Peyer's patch (tissue), 4 donors: Measurements from ENCODE around the gene YJU2. TPM values are rescaled to one million over a fixed set of nuclear protein-coding genes. Genes with fewer than 3 reads are reported as not detected.

Experiments
- DNase-seq, 3 donors: peaks; one replicate each; pipeline ENCODE4 v3.0.0-alpha.2; 2017 to 2019
- H3K27ac ChIP-seq, 4 donors: fragments of 200-600 bp; sonication (generic); one replicate each; pipeline ENCODE4 v1.5.1; 2016 to 2019
- H3K27me3 ChIP-seq, 2 donors: fragments of 200-600 bp; sonication (generic); one replicate each; pipeline ENCODE4 v1.5.1; 2019
- H3K36me3 ChIP-seq, 3 donors: fragments of 200-600 bp; sonication (generic); one replicate each; pipeline ENCODE4 v1.5.1; 2016 to 2019
- H3K4me1 ChIP-seq, 4 donors: fragments of 200-600 bp; sonication (generic); one replicate each; pipeline ENCODE4 v1.5.1; 2016 to 2019
- H3K4me3 ChIP-seq, 4 donors: fragments of 200-600 bp; sonication (generic); 1 replicate in 3 of 4; 2 replicates in 1 of 4; pipeline ENCODE4 v1.5.1; 2016 to 2019; ENCODE audit warnings: mild to moderate bottlenecking in 1 of 4
- H3K9me3 ChIP-seq, 4 donors: fragments of 200-600 bp; sonication (generic); one replicate each; pipeline ENCODE4 v1.5.1; 2016 to 2019; ENCODE audit warnings: mild to moderate bottlenecking in 1 of 4
- CTCF ChIP-seq, 6 experiments: fragments of 450-650 bp in 4 of 6; fragments of 200-600 bp in 2 of 6; sonication (generic) in 1 of 6; IDR thresholded peaks; one replicate each; pipeline ENCODE4 v1.5.1; 2017 to 2019; ENCODE audit warnings: antibody characterized with exemption in 6 of 6, mild to moderate bottlenecking in 3 of 6, moderate library complexity in 1 of 6
- POLR2A ChIP-seq, 2 donors: fragments of 450-650 bp; IDR thresholded peaks; one replicate each; pipeline ENCODE4 v1.5.1; 2017; ENCODE audit warnings: antibody characterized with exemption in 2 of 2, mild to moderate bottlenecking in 2 of 2, moderate library complexity in 2 of 2
- total RNA-seq, 4 donors: library from RNA; depleted of rRNA; stranded (reverse); fragments of >200 nt; gene quantifications; one replicate each; pipeline ENCODE4 v1.1.0, GENCODE V29; 2016

YJU2 gene
- total RNA-seq, 4 donors from 2014 or later, result 8.9 to 33.8 (median 24.1) TPM

DNA sequence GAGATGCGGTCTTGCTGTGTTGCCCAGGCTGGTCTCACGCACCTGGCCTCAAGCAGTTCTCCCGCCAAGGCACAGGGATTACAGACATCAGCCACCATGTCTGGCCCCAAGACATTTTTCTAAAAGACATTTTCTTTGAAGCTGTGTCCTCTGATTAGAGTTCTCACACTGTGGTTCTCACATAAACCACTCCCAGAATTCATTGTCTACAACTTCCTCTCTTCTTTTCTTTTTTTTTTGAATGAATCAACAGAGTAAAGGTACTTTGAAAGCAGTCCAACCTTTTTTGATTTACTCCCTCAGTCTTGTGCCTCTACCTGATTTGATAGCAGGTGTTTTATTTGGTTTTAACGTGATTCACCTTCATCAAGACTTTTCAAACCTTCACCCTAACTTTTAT lies 17.9 kb downstream of the YJU2 start:
- DNase-seq, result no peak
- H3K4me1 ChIP-seq, result peaks cover 0 to 9% (median 3%) of the 10 kb centered on the region in 4 donors
- H3K36me3 ChIP-seq, result peaks cover 0 to 78% (median 0%) of the 10 kb centered on the region in 3 donors
- no peak overlapping the region for H3K4me3 ChIP-seq
- no peaks in the 10 kb centered on the region for H3K27me3 ChIP-seq
- no peak for TF ChIP-seq CTCF (IDR thresholded peaks at IDR 0.05)
- no peak for TF ChIP-seq POLR2A (IDR thresholded peaks at IDR 0.05)
- H3K27ac ChIP-seq, result no peak overlapping the region
- no peaks in the 10 kb centered on the region for H3K9me3 ChIP-seq

GRCh38 chr19:4266253-4267000 lies 19.5 kb downstream of the YJU2 start:
- no peak overlapping the region for H3K27ac ChIP-seq
- H3K36me3 ChIP-seq, result peaks cover 0 to 69% (median 0%) of the 10 kb centered on the region in 3 donors

GRCh38 chr19:4267101-4267900 lies 20.4 kb downstream of the YJU2 start:
- TF ChIP-seq CTCF (IDR thresholded peaks at IDR 0.05), result peak; percentile 68 to 88 (median 82)
- no peak for TF ChIP-seq POLR2A (IDR thresholded peaks at IDR 0.05)
- Histone ChIP-seq H3K27ac (peak overlapping the region in 2 of 4 donors; percentile 63 to 90), H3K36me3 (peaks cover 0 to 69% (median 0%) of the 10 kb centered on the region in 3 donors), H3K4me1 (peaks cover 0 to 9% (median 3%) of the 10 kb centered on the region in 4 donors), H3K27me3 (no peaks in the 10 kb centered on the region), H3K9me3 (no peaks in the 10 kb centered on the region), H3K4me3 (no peak overlapping the region)
- DNase-seq, result peak; percentile 58 to 79 (median 75)

More at GRCh38 chr19:4266253-4267000, 19.5 kb downstream of the YJU2 start:
- Histone ChIP-seq H3K4me3 (no peak overlapping the region), H3K9me3 (no peaks in the 10 kb centered on the region), H3K27me3 (no peaks in the 10 kb centered on the region), H3K4me1 (peaks cover 0 to 9% (median 3%) of the 10 kb centered on the region in 4 donors)
- TF ChIP-seq POLR2A (IDR thresholded peaks at IDR 0.05) (no peak), CTCF (IDR thresholded peaks at IDR 0.05) (no peak)
- no peak for DNase-seq

DNA sequence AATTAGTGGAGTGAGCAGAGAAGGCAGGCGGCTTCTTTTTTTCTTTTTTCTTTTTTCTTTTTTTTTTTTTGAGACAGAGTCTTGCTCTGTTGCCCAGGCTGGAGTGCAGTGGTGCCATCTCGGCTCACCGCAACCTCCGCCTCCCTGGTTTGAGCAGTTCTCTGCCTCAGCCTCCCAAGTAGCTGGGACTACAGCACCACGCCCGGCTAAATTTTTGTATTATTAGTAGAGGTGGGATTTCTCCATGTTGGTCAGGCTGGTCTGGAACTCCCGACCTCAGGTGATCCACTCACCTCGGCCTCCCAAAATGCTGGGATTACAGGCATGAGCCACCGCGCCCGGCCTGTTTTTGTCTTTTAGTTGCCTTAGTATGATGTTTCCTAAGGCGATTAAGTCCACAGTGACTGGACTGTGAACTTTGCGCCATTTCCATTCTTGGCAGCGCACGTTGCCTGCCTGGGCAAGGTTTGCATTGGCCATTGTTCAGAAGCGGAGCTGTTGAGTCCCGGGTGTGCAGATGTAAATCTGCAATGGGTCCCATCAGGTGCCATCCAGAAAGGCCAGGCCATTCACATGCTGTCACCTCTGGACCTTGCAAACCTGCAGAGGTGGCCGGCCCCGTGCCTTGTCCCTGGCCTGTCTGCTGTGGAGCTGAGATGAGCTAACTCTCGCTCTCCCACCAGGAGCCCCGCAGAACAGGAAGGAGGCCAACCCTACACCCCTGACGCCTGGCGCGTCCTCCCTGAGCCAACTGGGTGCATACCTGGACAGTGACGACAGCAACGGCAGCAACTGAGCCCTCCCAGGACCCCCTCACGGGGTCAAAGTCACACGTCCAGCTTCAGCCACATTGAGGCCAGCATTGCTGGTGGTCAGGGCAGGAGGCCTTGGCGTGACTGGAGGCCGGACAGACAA lies 21.3 kb downstream of the YJU2 start:
- no peak for TF ChIP-seq CTCF (IDR thresholded peaks at IDR 0.05)
- peak in 1 of 2 donors; percentile 53 for TF ChIP-seq POLR2A (IDR thresholded peaks at IDR 0.05)
- DNase-seq, result peak in 2 of 3 donors; percentile 82 to 83
- Histone ChIP-seq H3K36me3 (peaks cover 0 to 62% (median 0%) of the 10 kb centered on the region in 3 donors), H3K9me3 (no peaks in the 10 kb centered on the region), H3K4me1 (peaks cover 0 to 9% (median 3%) of the 10 kb centered on the region in 4 donors), H3K27ac (peak overlapping the region in 3 of 4 donors; percentile 38 to 90 (median 63)), H3K4me3 (no peak overlapping the region), H3K27me3 (no peaks in the 10 kb centered on the region)
